HG03025 (cell line): ENCODE results near the gene LPP.
"Not testable (repeated sequence)": the region's sequence is repeated elsewhere in the genome, so short reads cannot be mapped to it uniquely, and the experiment has no call there.

ENCODE experiments used
- ATAC-seq: cut with Tn5 transposase; IDR thresholded peaks from one replicate; pipeline ENCODE4 v1.9.1; 2021; ENCODE audit warnings: mild to moderate bottlenecking, moderate library complexity; ENCODE audit not compliant: unreplicated experiment, low FRiP score

LPP gene

GRCh38 chr3:188680605-188681004, 526.6 kb downstream of the LPP start:
- ATAC-seq: no peak

GRCh38 chr3:188682316-188682715, 528.4 kb downstream of the LPP start:
- no peak for ATAC-seq

GRCh38 chr3:188683032-188683521, 529.1 kb downstream of the LPP start:
- ATAC-seq: no peak

GRCh38 chr3:188684276-188684675, 530.3 kb downstream of the LPP start:
- no peak for ATAC-seq

GRCh38 chr3:188685789-188686188, 531.8 kb downstream of the LPP start:
- ATAC-seq: no peak

- ATAC-seq: no peak
Measured at GRCh38 chr3:188686324-188686723, 532.4 kb downstream of the LPP start.

GRCh38 chr3:188687389-188687788, 533.4 kb downstream of the LPP start:
- no peak for ATAC-seq

- ATAC-seq: no peak
Measured at GRCh38 chr3:188689101-188689574, 535.2 kb downstream of the LPP start.

- ATAC-seq: no peak
Measured at GRCh38 chr3:188690064-188690463, 536.1 kb downstream of the LPP start.

GRCh38 chr3:188691004-188691403, 537.0 kb downstream of the LPP start:
- no peak for ATAC-seq

- no peak for ATAC-seq
Measured at GRCh38 chr3:188691665-188692064, 537.7 kb downstream of the LPP start.

GRCh38 chr3:188692700-188693099, 538.7 kb downstream of the LPP start:
- ATAC-seq: no peak

GRCh38 chr3:188693435-188693834, 539.5 kb downstream of the LPP start:
- no peak for ATAC-seq

GRCh38 chr3:188695241-188695640, 541.3 kb downstream of the LPP start:
- ATAC-seq: no peak

- no peak for ATAC-seq
Measured at GRCh38 chr3:188697127-188697526, 543.2 kb downstream of the LPP start.

GRCh38 chr3:188698436-188698835, 544.5 kb downstream of the LPP start:
- no peak for ATAC-seq

- ATAC-seq: no peak
Measured at GRCh38 chr3:188700501-188700900, 546.5 kb downstream of the LPP start.

GRCh38 chr3:188700918-188701317, 547.0 kb downstream of the LPP start:
- ATAC-seq: no peak

- ATAC-seq: no peak
Measured at GRCh38 chr3:188701485-188701969, 547.6 kb downstream of the LPP start.

GRCh38 chr3:188702028-188702427, 548.1 kb downstream of the LPP start:
- not testable (repeated sequence) for ATAC-seq

GRCh38 chr3:188706176-188706575, 552.2 kb downstream of the LPP start:
- ATAC-seq: no peak

- ATAC-seq: no peak
Measured at GRCh38 chr3:188706599-188706998, 552.6 kb downstream of the LPP start.
